HepG2 (cell line): Measurements from ENCODE around the gene GLRX5. TPM values are rescaled to one million over a fixed set of nuclear protein-coding genes. Genes with fewer than 3 reads are reported as not detected.

ENCODE experiments used
- CENPBD1 ChIP-seq: sonication (generic); formaldehyde crosslinking; IDR thresholded peaks from 2 replicates; pipeline ENCODE4 v1.8.0; 2022; ENCODE audit warnings: missing genetic modification reagents, low read depth, mild to moderate bottlenecking, borderline replicate concordance
- CREBL2 ChIP-seq: sonication (generic); formaldehyde crosslinking; IDR thresholded peaks from 2 replicates; pipeline ENCODE4 v1.8.1; 2023; ENCODE audit warnings: missing genetic modification reagents, mild to moderate bottlenecking, borderline replicate concordance
- FUBP1 ChIP-seq: sonication (generic); formaldehyde crosslinking; IDR thresholded peaks from 2 replicates; pipeline ENCODE4 v1.5.1; 2020; ENCODE audit warnings: missing genetic modification reagents, mild to moderate bottlenecking, borderline replicate concordance
- KAT8 ChIP-seq: IDR thresholded peaks from 2 replicates; pipeline ENCODE4 v1.6.1; 2016; ENCODE audit warnings: missing genetic modification reagents, missing compliant biosample characterization
- LBX2 ChIP-seq: sonication (generic); formaldehyde crosslinking; IDR thresholded peaks from 2 replicates; pipeline ENCODE4 v1.5.0; 2020; ENCODE audit warnings: missing genetic modification reagents, mild to moderate bottlenecking, borderline replicate concordance
- MEIS1 ChIP-seq: sonication (generic); formaldehyde crosslinking; IDR thresholded peaks from 2 replicates; pipeline ENCODE4 v1.9.0; 2021; ENCODE audit warnings: mild to moderate bottlenecking, missing genetic modification reagents, moderate library complexity, borderline replicate concordance
- MYC ChIP-seq: sonication (generic); formaldehyde crosslinking; IDR thresholded peaks from 2 replicates; pipeline ENCODE4 v1.9.0; 2021; ENCODE audit warnings: missing genetic modification reagents, borderline replicate concordance
- NCOA5 ChIP-seq: sonication (generic); formaldehyde crosslinking; IDR thresholded peaks from 2 replicates; pipeline ENCODE4 v1.4.0; 2020; ENCODE audit warnings: missing genetic modification reagents
- NONO ChIP-seq, 2 experiments: fragments of 450-650 bp in 1 of 2; sonication (generic) in 1 of 2; formaldehyde crosslinking in 1 of 2; IDR thresholded peaks in 1 of 2; conservative IDR thresholded peaks in 1 of 2; 2 replicates each; pipeline versions ENCODE4 v1.6.1 to v1.8.0; 2017 to 2022; ENCODE audit warnings: mild to moderate bottlenecking in 1 of 2, missing genetic modification reagents in 1 of 2, moderate library complexity in 1 of 2
- RNF219 ChIP-seq: sonication (generic); formaldehyde crosslinking; IDR thresholded peaks from 2 replicates; pipeline ENCODE4 v1.5.0; 2020; ENCODE audit warnings: mild to moderate bottlenecking, missing genetic modification reagents
- SALL2 ChIP-seq: sonication (generic); formaldehyde crosslinking; IDR thresholded peaks from 2 replicates; pipeline ENCODE4 v1.8.1; 2023; ENCODE audit warnings: mild to moderate bottlenecking, missing genetic modification reagents, inconsistent platforms
- TAF15 ChIP-seq: fragments of 200-400 bp; formaldehyde crosslinking; IDR thresholded peaks from one replicate; pipeline ENCODE4 v1.6.1; 2018; ENCODE audit warnings: mild to moderate bottlenecking, low read depth, low read length; ENCODE audit not compliant: poor library complexity, severe bottlenecking
- TEAD3 ChIP-seq: optimal IDR thresholded peaks from 2 replicates; pipeline ENCODE3; 2016; ENCODE audit warnings: borderline replicate concordance
- ZFP37 ChIP-seq: sonication (generic); formaldehyde crosslinking; IDR thresholded peaks from 2 replicates; pipeline ENCODE4 v1.4.0; 2020; ENCODE audit warnings: missing genetic modification reagents, borderline replicate concordance
- ZNF20 ChIP-seq: sonication (generic); formaldehyde crosslinking; IDR thresholded peaks from 2 replicates; pipeline ENCODE4 v1.4.0; 2020; ENCODE audit warnings: mild to moderate bottlenecking, moderate library complexity, missing genetic modification reagents
- ZNF605 ChIP-seq: sonication (generic); formaldehyde crosslinking; IDR thresholded peaks from 2 replicates; pipeline ENCODE4 v1.8.0; 2022; ENCODE audit warnings: mild to moderate bottlenecking, missing genetic modification reagents
- ZNF652 ChIP-seq: IDR thresholded peaks from 2 replicates; pipeline ENCODE4 v1.6.1; 2016; ENCODE audit warnings: low read depth, borderline replicate concordance
- ZNF691 ChIP-seq: sonication (generic); formaldehyde crosslinking; IDR thresholded peaks from 2 replicates; pipeline ENCODE4 v1.4.0; 2020; ENCODE audit warnings: missing genetic modification reagents, low read depth, mild to moderate bottlenecking, borderline replicate concordance
- ZNF740 ChIP-seq: sonication (generic); formaldehyde crosslinking; IDR thresholded peaks from 2 replicates; pipeline ENCODE4 v1.4.0; 2020; ENCODE audit warnings: missing genetic modification reagents
- ZNF746 ChIP-seq: sonication (generic); formaldehyde crosslinking; IDR thresholded peaks from 2 replicates; pipeline ENCODE4 v1.8.0; 2022; ENCODE audit warnings: mild to moderate bottlenecking, missing genetic modification reagents
- ZNF75D ChIP-seq: sonication (generic); formaldehyde crosslinking; IDR thresholded peaks from 2 replicates; pipeline ENCODE4 v1.8.1; 2023; ENCODE audit warnings: missing genetic modification reagents, mild to moderate bottlenecking, borderline replicate concordance
- polyA plus RNA-seq, 8 experiments: library from polyadenylated mRNA; depleted of rRNA in 3 of 8; stranded (reverse) in 7 of 8; unstranded in 1 of 8; fragments of >200 nt; fragmentation: Illumina TruSeq in 4 of 8; extraction: Trizol in 4 of 8; gene quantifications; 2 replicates each; pipeline versions ENCODE4 v1.2.1 to v1.2.3, GENCODE V29; 2011 to 2016; ENCODE audit warnings: low read depth in 4 of 8, missing spikeins in 1 of 8, mixed read lengths in 1 of 8; ENCODE audit not compliant: insufficient read depth in 1 of 8
- total RNA-seq, 5 experiments: library from RNA; depleted of rRNA; stranded (reverse); fragments of >200 nt; fragmentation: Illumina TruSeq; extraction: Trizol; gene quantifications; 2 replicates each; pipeline ENCODE4 v1.2.3, GENCODE V29; 2016; ENCODE audit warnings: low read depth in 1 of 5

Gene GLRX5
- total and polyA plus RNA-seq, 2 of the 13 experiments (the other 11 are each of a cell fraction or from before 2014, with no cell fraction given) = 122 to 146 TPM

GRCh38 chr14:95537298-95538089, 2.6 kb downstream of the GLRX5 start (continued):
- TF ChIP-seq CENPBD1 (no peak), NCOA5 (CRISPR knock-in tag) (no peak), SALL2 (CRISPR knock-in tag) (no peak), ZFP37 (CRISPR knock-in tag) (no peak), KAT8 (CRISPR knock-in tag) (peak; percentile 32; the same call in 1 of the 2 replicates), RNF219 (CRISPR knock-in tag) (0 out of 2 replicates have a peak, but pooled peaks have one; percentile 48), ZNF691 (peak; percentile 33; the same call in 1 of the 2 replicates), ZNF20 (no peak), NONO (IDR thresholded peaks at IDR 0.05) (no peak), NONO (CRISPR knock-in tag; conservative IDR thresholded peaks at IDR 0.05) (peak; percentile 67; the same call in 1 of the 2 replicates), TAF15 (no peak), ZNF605 (no peak), ZNF652 (CRISPR knock-in tag) (peak; percentile 91), TEAD3 (CRISPR knock-in tag) (peak; percentile 86), FUBP1 (CRISPR knock-in tag) (no peak), ZNF740 (CRISPR knock-in tag) (no peak), MYC (CRISPR knock-in tag) (no peak), ZNF746 (CRISPR knock-in tag) (no peak), ZNF75D (no peak), CREBL2 (CRISPR knock-in tag) (no peak), MEIS1 (no peak), LBX2 (no peak)
